HL-60 (cell line): ENCODE measurements around the gene KCNG3.

ENCODE experiments used
- DNase-seq, 2 experiments: peaks; one replicate each; pipeline ENCODE4 v3.0.0-alpha.2; 2010 to 2020; ENCODE audit warnings: low read depth in 1 of 2, low spot score in 1 of 2
- H3K27ac ChIP-seq: fragments of 250-450 bp; sonication (Bioruptor Pico); replicated peaks from 2 replicates; pipeline ENCODE4 v1.5.1; 2020; ENCODE audit warnings: mild to moderate bottlenecking, moderate library complexity
- H3K27me3 ChIP-seq: fragments of 250-450 bp; sonication (Bioruptor Pico); 2 replicates; pipeline ENCODE4 v1.5.1; 2021; ENCODE audit warnings: mild to moderate bottlenecking, moderate library complexity; ENCODE audit not compliant: insufficient read depth, poor library complexity, severe bottlenecking
- H3K4me3 ChIP-seq: replicated peaks from 2 replicates; pipeline ENCODE4 v1.5.1; 2011; ENCODE audit warnings: mild to moderate bottlenecking, control low read depth, low read length; ENCODE audit not compliant: insufficient read depth
- CTCF ChIP-seq: IDR thresholded peaks from one replicate; pipeline ENCODE4 v1.5.1; 2011; ENCODE audit warnings: low read length, control low read depth, inconsistent platforms; ENCODE audit not compliant: insufficient read depth
- GABPA ChIP-seq: IDR thresholded peaks from 2 replicates; pipeline ENCODE4 v1.6.1; 2012; ENCODE audit warnings: low read depth
- POLR2AphosphoS5 ChIP-seq: IDR thresholded peaks from 2 replicates; pipeline ENCODE4 v1.6.1; 2012; ENCODE audit warnings: low read depth
- REST ChIP-seq: IDR thresholded peaks from 2 replicates; pipeline ENCODE4 v1.6.1; 2012; ENCODE audit warnings: low read depth; ENCODE audit not compliant: insufficient replicate concordance
- SPI1 ChIP-seq: IDR thresholded peaks from 2 replicates; pipeline ENCODE4 v1.6.1; 2012; ENCODE audit warnings: low read depth, mild to moderate bottlenecking, borderline replicate concordance

KCNG3 gene

GRCh38 chr2:42459296-42459695 lies 34.5 kb downstream of the KCNG3 start:
- DNase-seq = no peak
- Histone ChIP-seq H3K27me3 (no peaks in the 10 kb centered on the region), H3K4me3 (no peak overlapping the region), H3K27ac (no peak overlapping the region)
- TF ChIP-seq SPI1 (no peak), REST (no peak), GABPA (no peak), POLR2AphosphoS5 (no peak), CTCF (no peak)

GRCh38 chr2:42458396-42458795 lies 35.4 kb downstream of the KCNG3 start:
- no peak overlapping the region for H3K4me3 ChIP-seq
- H3K27me3 ChIP-seq = no peaks in the 10 kb centered on the region
- H3K27ac ChIP-seq = no peak overlapping the region
- TF ChIP-seq REST (no peak), POLR2AphosphoS5 (no peak), SPI1 (no peak), CTCF (no peak), GABPA (no peak)
- no peak for DNase-seq

- TF ChIP-seq SPI1 (no peak), POLR2AphosphoS5 (no peak), GABPA (no peak), CTCF (no peak), REST (no peak)
- H3K4me3 ChIP-seq = no peak overlapping the region
- no peak for DNase-seq
Measured at GRCh38 chr2:42457011-42457410, 36.8 kb downstream of the KCNG3 start.

More at GRCh38 chr2:42457011-42457410, 36.8 kb downstream of the KCNG3 start:
- H3K27ac ChIP-seq = no peak overlapping the region
- H3K27me3 ChIP-seq = no peaks in the 10 kb centered on the region
